ENCODE data around the gene TUBA3E.

- TF ChIP-seq POLR2A (IDR thresholded peaks at IDR 0.05) (no peak), CTCF (IDR thresholded peaks at IDR 0.05) (no peak)
These were observed 48.2 kb upstream of the TUBA3E start for GRCh38 chr2:130246430-130246829.
